Measurements from ENCODE around the gene PPA1.

Gene PPA1

DNA sequence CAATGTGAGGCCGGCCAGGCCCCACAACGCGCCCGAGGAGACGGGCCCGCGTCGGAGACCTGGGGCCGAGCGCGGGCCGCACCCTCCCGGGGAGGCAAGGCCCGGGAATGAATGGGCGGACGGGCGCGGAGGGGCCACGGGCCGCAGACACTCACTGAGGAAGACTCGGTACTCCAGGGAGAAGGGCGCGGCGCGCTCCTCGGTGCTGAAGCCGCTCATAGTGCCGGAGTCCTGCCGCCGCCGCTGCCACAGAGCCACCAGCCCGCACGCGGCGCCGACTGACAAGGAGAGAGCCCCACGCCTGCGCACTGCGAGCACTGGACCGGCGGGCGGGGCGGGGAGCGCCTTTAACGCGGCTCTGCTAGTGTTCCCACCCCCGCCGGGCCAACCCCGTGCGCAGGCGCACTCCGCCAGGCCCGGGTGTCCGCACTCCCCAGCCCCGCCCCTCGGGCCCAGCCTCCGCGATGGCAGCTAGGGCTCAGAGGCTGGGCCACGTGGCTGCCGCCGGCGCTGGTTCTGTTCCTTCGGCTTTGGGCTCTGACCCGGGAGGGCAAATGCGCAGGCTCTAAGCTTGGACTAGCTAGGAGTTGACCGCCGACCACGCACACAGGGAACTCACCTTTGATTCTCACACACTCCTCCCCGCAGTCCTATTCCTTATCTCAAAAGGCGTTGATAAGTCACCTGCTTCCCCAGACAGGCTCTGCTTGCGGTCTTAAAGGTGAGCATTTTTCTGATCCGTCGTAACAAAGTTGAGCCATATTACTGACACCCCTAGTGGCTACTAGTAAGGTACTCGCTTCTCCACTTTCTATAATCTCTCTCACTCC lies at the start of gene PPA1:
TSS of gene PPA1 (minus strand) at position 321 of the 830 bp plus-strand sequence. CDS start at position 219, 102 bp downstream.
- H3K4me1 ChIP-seq (ENCODE audit: low read depth, poor library complexity, severe bottlenecking), result peaks cover 41% of the 10 kb centered on the region
- peak within 1 kb of the TSS; percentile 80 for H3K27ac ChIP-seq
- H3K9ac ChIP-seq, result peak within 1 kb of the TSS; percentile 91
- H3K27me3 ChIP-seq (ENCODE audit: insufficient read depth, low read depth), result no peaks in the 10 kb centered on the region
- TF ChIP-seq, protein P1, sequence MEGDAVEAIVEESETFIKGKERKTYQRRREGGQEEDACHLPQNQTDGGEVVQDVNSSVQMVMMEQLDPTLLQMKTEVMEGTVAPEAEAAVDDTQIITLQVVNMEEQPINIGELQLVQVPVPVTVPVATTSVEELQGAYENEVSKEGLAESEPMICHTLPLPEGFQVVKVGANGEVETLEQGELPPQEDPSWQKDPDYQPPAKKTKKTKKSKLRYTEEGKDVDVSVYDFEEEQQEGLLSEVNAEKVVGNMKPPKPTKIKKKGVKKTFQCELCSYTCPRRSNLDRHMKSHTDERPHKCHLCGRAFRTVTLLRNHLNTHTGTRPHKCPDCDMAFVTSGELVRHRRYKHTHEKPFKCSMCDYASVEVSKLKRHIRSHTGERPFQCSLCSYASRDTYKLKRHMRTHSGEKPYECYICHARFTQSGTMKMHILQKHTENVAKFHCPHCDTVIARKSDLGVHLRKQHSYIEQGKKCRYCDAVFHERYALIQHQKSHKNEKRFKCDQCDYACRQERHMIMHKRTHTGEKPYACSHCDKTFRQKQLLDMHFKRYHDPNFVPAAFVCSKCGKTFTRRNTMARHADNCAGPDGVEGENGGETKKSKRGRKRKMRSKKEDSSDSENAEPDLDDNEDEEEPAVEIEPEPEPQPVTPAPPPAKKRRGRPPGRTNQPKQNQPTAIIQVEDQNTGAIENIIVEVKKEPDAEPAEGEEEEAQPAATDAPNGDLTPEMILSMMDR (conservative IDR thresholded peaks at IDR 0.05; ENCODE audit: low read depth, low read length), result peak; percentile 37
- H3K36me3 ChIP-seq (ENCODE audit: insufficient read depth), result peaks cover 19% of the 10 kb centered on the region; the same call in 1 of the 2 replicates
- peaks cover 48% of the 10 kb centered on the region for H3K79me2 ChIP-seq (ENCODE audit: insufficient read depth, low read depth)
- no peak within 1 kb of the TSS for H3K4me3 ChIP-seq (IDR thresholded peaks at IDR 0.05; ENCODE audit: insufficient read depth, low read depth, low read length)
- peak within 1 kb of the TSS; percentile 79 for H3K4me2 ChIP-seq
- peaks cover 5% of the 10 kb centered on the region for H4K20me1 ChIP-seq (ENCODE audit: insufficient read depth)
- H2AFZ ChIP-seq (ENCODE audit: low read depth), result peak within 1 kb of the TSS; percentile 74

DNA sequence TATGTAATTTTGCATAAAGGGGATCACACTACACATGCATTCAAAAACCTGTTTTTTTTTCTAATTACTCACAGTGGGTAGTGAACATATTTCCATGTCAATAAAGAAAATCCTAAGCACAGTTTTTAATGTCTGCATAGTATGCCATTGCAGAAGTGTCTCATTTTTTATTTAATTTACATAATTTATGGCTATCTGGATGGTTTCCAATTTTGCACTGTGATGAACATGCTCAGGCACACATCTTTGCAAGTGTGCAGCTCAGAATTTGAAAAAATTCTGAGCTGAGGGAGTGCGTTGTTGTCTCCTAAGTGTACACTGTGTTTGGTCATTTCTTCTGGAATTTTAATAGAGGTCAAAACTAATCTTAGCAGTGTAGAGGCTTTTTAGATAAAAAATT lies 48.4 kb upstream of the PPA1 start:
- H4K20me1 ChIP-seq (ENCODE audit: insufficient read depth), result no peaks in the 10 kb centered on the region
- no peak overlapping the region for H3K4me2 ChIP-seq
- TF ChIP-seq, protein P1 (conservative IDR thresholded peaks at IDR 0.05; ENCODE audit: low read depth, low read length), result no peak
- no peak overlapping the region for H2AFZ ChIP-seq (ENCODE audit: low read depth)
- H3K27me3 ChIP-seq (ENCODE audit: insufficient read depth, low read depth), result 0 out of 2 replicates have a peak, but pooled peaks cover 2% of the 10 kb centered on the region
- no peak overlapping the region for H3K9ac ChIP-seq
- H3K79me2 ChIP-seq (ENCODE audit: insufficient read depth, low read depth), result no peaks in the 10 kb centered on the region
- no peaks in the 10 kb centered on the region for H3K36me3 ChIP-seq (ENCODE audit: insufficient read depth)
- no peaks in the 10 kb centered on the region for H3K4me1 ChIP-seq (ENCODE audit: low read depth, poor library complexity, severe bottlenecking)
- no peak overlapping the region for H3K4me3 ChIP-seq (IDR thresholded peaks at IDR 0.05; ENCODE audit: insufficient read depth, low read depth, low read length)
- H3K27ac ChIP-seq, result no peak overlapping the region

DNA sequence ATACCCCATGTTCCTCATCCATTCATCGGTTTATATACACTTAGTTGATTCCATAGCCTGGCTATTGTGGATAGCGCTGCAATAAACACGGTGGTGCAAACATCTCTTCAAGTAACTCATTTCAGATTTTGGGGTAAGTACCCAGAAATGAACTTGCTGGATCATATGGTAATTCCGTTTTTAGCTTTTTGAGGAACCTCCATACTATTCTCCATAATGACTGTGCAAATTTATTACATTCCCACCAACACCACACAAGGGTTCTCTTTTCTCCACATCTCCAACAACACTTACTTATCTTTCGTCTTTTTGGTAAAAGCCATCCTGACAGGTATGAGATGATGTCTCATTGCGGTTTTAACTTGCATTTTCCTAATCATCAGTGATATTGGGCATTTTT lies 46.9 kb upstream of the PPA1 start:
- no peak overlapping the region for H3K4me3 ChIP-seq (IDR thresholded peaks at IDR 0.05; ENCODE audit: insufficient read depth, low read depth, low read length)
- no peak overlapping the region for H3K4me2 ChIP-seq
- H3K79me2 ChIP-seq (ENCODE audit: insufficient read depth, low read depth), result no peaks in the 10 kb centered on the region
- H4K20me1 ChIP-seq (ENCODE audit: insufficient read depth), result no peaks in the 10 kb centered on the region
- no peak overlapping the region for H2AFZ ChIP-seq (ENCODE audit: low read depth)
- no peak overlapping the region for H3K9ac ChIP-seq
- TF ChIP-seq, protein P1 (conservative IDR thresholded peaks at IDR 0.05; ENCODE audit: low read depth, low read length), result no peak
- H3K36me3 ChIP-seq (ENCODE audit: insufficient read depth), result no peaks in the 10 kb centered on the region
- peaks cover under 1% of the 10 kb centered on the region for H3K4me1 ChIP-seq (ENCODE audit: low read depth, poor library complexity, severe bottlenecking)
- H3K27me3 ChIP-seq (ENCODE audit: insufficient read depth, low read depth), result 0 out of 2 replicates have a peak, but pooled peaks cover 2% of the 10 kb centered on the region
- H3K27ac ChIP-seq, result no peak overlapping the region

DNA sequence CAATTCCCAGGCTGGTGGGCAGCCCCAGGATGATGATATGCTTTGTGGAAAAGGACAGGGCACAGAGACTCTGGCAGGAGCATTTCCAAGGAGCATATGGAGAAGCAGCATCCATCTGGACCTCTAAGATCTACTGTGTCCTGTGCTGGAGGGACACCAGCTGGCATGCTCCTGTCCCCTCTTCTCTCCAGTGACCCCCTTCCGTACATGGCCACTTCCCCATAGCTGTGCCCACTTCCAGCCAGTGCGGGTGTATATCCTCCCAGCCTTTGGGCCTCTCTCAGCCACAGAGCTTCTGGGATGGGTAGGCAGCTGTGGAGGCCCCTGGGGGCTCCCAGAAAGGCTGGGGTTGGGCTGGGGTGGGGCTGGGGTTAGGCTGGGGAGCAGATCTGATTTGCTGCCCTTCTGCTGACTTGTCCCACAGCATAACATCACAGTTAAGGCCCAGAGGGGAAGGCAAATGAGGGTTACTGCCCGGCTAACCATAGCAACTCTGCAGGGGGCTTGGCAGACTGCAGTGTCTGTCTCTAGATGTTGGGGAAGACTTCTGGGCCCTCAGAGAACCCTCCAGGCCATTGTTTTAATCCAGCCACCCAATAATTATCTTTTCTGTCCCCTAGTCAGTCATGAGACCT lies 44.3 kb upstream of the PPA1 start:
- H4K20me1 ChIP-seq (ENCODE audit: insufficient read depth), result no peaks in the 10 kb centered on the region
- H3K27me3 ChIP-seq (ENCODE audit: insufficient read depth, low read depth), result 0 out of 2 replicates have a peak, but pooled peaks cover 2% of the 10 kb centered on the region
- H3K36me3 ChIP-seq (ENCODE audit: insufficient read depth), result no peaks in the 10 kb centered on the region
- H3K4me1 ChIP-seq (ENCODE audit: low read depth, poor library complexity, severe bottlenecking), result peaks cover 13% of the 10 kb centered on the region
- H3K79me2 ChIP-seq (ENCODE audit: insufficient read depth, low read depth), result no peaks in the 10 kb centered on the region
- H2AFZ ChIP-seq (ENCODE audit: low read depth), result no peak overlapping the region
- no peak overlapping the region for H3K9ac ChIP-seq
- H3K4me3 ChIP-seq (IDR thresholded peaks at IDR 0.05; ENCODE audit: insufficient read depth, low read depth, low read length), result no peak overlapping the region
- H3K27ac ChIP-seq, result no peak overlapping the region
- no peak overlapping the region for H3K4me2 ChIP-seq
- TF ChIP-seq, protein P1 (conservative IDR thresholded peaks at IDR 0.05; ENCODE audit: low read depth, low read length), result no peak

All from KMS-11 (cell line).